ENCODE data around the gene VWC2L. TPM values are rescaled to one million over a fixed set of nuclear protein-coding genes. Genes with fewer than 3 reads are reported as not detected.

Gene VWC2L
- polyA plus RNA-seq, 2 of the 4 experiments (the other 2 are of a cell fraction): not detected

GRCh38 chr2:214436470-214436869, 25.6 kb downstream of the VWC2L start:
- Histone ChIP-seq H3K4me1 (no peaks in the 10 kb centered on the region), H3K9me3 (no peaks in the 10 kb centered on the region), H3K4me2 (no peak overlapping the region), H3K27ac (no peak overlapping the region), H3K4me3 (no peak overlapping the region)
- TF ChIP-seq RNF2 (IDR thresholded peaks at IDR 0.05; ENCODE audit: borderline replicate concordance, low read depth): no peak
- TF ChIP-seq ESRRA (IDR thresholded peaks at IDR 0.05; ENCODE audit: borderline replicate concordance, low read length): no peak
- no peak for TF ChIP-seq MYC (IDR thresholded peaks at IDR 0.05; ENCODE audit: borderline replicate concordance, low read length)
- TF ChIP-seq EP300 (IDR thresholded peaks at IDR 0.05): no peak
- TF ChIP-seq CBX2 (IDR thresholded peaks at IDR 0.05; ENCODE audit: borderline replicate concordance, low read depth): no peak
- TF ChIP-seq RAD21 (conservative IDR thresholded peaks at IDR 0.05 in 1 of 2, IDR thresholded peaks at IDR 0.05 in 1 of 2): no peak
- no peak for TF ChIP-seq CTCF (IDR thresholded peaks at IDR 0.05)
- TF ChIP-seq ATOH8 (CRISPR knock-in tag; IDR thresholded peaks at IDR 0.05; ENCODE audit: low read depth): no peak
- no peak for TF ChIP-seq KDM5A (IDR thresholded peaks at IDR 0.05)
- TF ChIP-seq HEYL (CRISPR knock-in tag; IDR thresholded peaks at IDR 0.05): no peak
- TF ChIP-seq SREBF2 (IDR thresholded peaks at IDR 0.05): no peak
- ATAC-seq (no peak), DNase-seq (ENCODE audit: low read depth in 1 of 2, low spot score in 1 of 2) (no peak), FAIRE-seq (no peak)
- ChIA-PET CTCF (no interaction called here), POLR2A (no interaction called here)
- WGBS (ENCODE audit: missing lambda C conversion rate): 72% methylated on average over 4 of the region's 4 CpGs

- Histone ChIP-seq H3K9me3 (no peaks in the 10 kb centered on the region), H3K4me2 (no peak overlapping the region), H3K4me1 (no peaks in the 10 kb centered on the region), H3K27ac (no peak overlapping the region), H3K4me3 (no peak overlapping the region)
- ChIA-PET POLR2A (no interaction called here), CTCF (no interaction called here)
- DNase-seq (ENCODE audit: low read depth in 1 of 2, low spot score in 1 of 2) (no peak), FAIRE-seq (no peak), ATAC-seq (no peak)
- WGBS (ENCODE audit: missing lambda C conversion rate): 31% methylated on average over 4 of the region's 4 CpGs
- TF ChIP-seq HDAC2 (IDR thresholded peaks at IDR 0.05): no peak
- TF ChIP-seq POLR2A (IDR thresholded peaks at IDR 0.05; ENCODE audit: low read length): no peak
- no peak for TF ChIP-seq ESRRA (IDR thresholded peaks at IDR 0.05; ENCODE audit: borderline replicate concordance, low read length)
- TF ChIP-seq ZC3H11A (IDR thresholded peaks at IDR 0.05): no peak
- no peak for TF ChIP-seq RFX5 (IDR thresholded peaks at IDR 0.05)
- TF ChIP-seq EHF (CRISPR knock-in tag; IDR thresholded peaks at IDR 0.05): no peak
- TF ChIP-seq PBX3 (IDR thresholded peaks at IDR 0.05): no peak
- TF ChIP-seq EP300 (IDR thresholded peaks at IDR 0.05): no peak
- TF ChIP-seq MYC (IDR thresholded peaks at IDR 0.05; ENCODE audit: borderline replicate concordance, low read length): no peak
- TF ChIP-seq FOSB (CRISPR knock-in tag; IDR thresholded peaks at IDR 0.05): no peak
Measured at GRCh38 chr2:214450118-214450894, 39.5 kb downstream of the VWC2L start.

- Histone ChIP-seq H3K4me2 (no peak overlapping the region), H3K9me3 (no peaks in the 10 kb centered on the region), H3K27ac (no peak overlapping the region), H3K4me3 (no peak overlapping the region), H3K4me1 (no peaks in the 10 kb centered on the region)
- FAIRE-seq: no peak
- CTCF ChIA-PET: no interaction called here
- POLR2A ChIA-PET: no interaction called here
- ATAC-seq: no peak
- DNase-seq (ENCODE audit: low read depth in 1 of 2, low spot score in 1 of 2): no peak
- WGBS (ENCODE audit: missing lambda C conversion rate): 5% methylated on average over 2 of the region's 2 CpGs
- TF ChIP-seq RNF2 (IDR thresholded peaks at IDR 0.05; ENCODE audit: borderline replicate concordance, low read depth) (no peak), ZFP36 (IDR thresholded peaks at IDR 0.05; ENCODE audit: borderline replicate concordance, partially characterized antibody) (no peak), GATA3 (IDR thresholded peaks at IDR 0.05; ENCODE audit: borderline replicate concordance) (no peak), FOSL2 (IDR thresholded peaks at IDR 0.05) (no peak), FOSL2 (CRISPR knock-in tag; IDR thresholded peaks at IDR 0.05) (no peak), TP53 (CRISPR knock-in tag; IDR thresholded peaks at IDR 0.05) (no peak), HOXB13 (CRISPR knock-in tag; IDR thresholded peaks at IDR 0.05; ENCODE audit: low read depth) (no peak), CEBPB (IDR thresholded peaks at IDR 0.05) (no peak), BCL3 (IDR thresholded peaks at IDR 0.05) (no peak), ZSCAN20 (CRISPR knock-in tag; IDR thresholded peaks at IDR 0.05) (no peak), FOXS1 (CRISPR knock-in tag; IDR thresholded peaks at IDR 0.05) (no peak), CBX2 (IDR thresholded peaks at IDR 0.05; ENCODE audit: borderline replicate concordance, low read depth) (no peak), CBX8 (IDR thresholded peaks at IDR 0.05) (no peak), SREBF2 (IDR thresholded peaks at IDR 0.05) (no peak), KDM5A (IDR thresholded peaks at IDR 0.05) (no peak)
Measured at GRCh38 chr2:214451516-214452275, 40.8 kb downstream of the VWC2L start.
